H1 (cell line): ENCODE results near the gene TRIM40. TPM values are rescaled to one million over a fixed set of nuclear protein-coding genes. Genes with fewer than 3 reads are reported as not detected.

Experiments used
- polyA plus RNA-seq, 7 experiments: library from polyadenylated mRNA; depleted of rRNA in 3 of 7; stranded (reverse) in 5 of 7; unstranded in 2 of 7; fragments of >200 nt in 5 of 7; fragments of 200-250 nt in 2 of 7; gene quantifications; 1 replicate in 5 of 7; 2 replicates in 1 of 7; 4 replicates in 1 of 7; pipeline versions ENCODE4 v1.2.1 to v1.2.3, GENCODE V29; 2011 to 2013; ENCODE audit warnings: missing spikeins in 2 of 7, mixed read lengths in 2 of 7
- small RNA-seq: library from polyadenylated mRNA; stranded (forward); fragments of <200 nt; extraction: miRNeasy Mini kit (QIAGEN cat#:217004); gene quantifications from one replicate; pipeline ENCODE3, GENCODE V24; 2013; ENCODE audit not compliant: insufficient read depth
- total RNA-seq: library from RNA; stranded (reverse); fragmentation: NEBNext Ultra II Directional; extraction: Animal tissue kit (Norgen Biotek cat#: 25700); gene quantifications from 2 replicates; pipeline ENCODE4 v1.2.1, GENCODE V29; 2021

The TRIM40 gene
- total and polyA plus RNA-seq, 2 of the 8 experiments (the other 6 are each of a cell fraction or from before 2014, with no cell fraction given), result not detected

Small RNA genes within 50 kb of the gene (small RNA-seq; reads per million reads assigned to genes)
- not detected for gene RF00554

Other genes with a start within 250 kb of the TRIM40 start
- gene HLA-A, start 193.6 kb upstream of the TRIM40 start, total RNA-seq, result 221 and 226 TPM in 2 replicates
- gene HLA-A, start 193.6 kb upstream of the TRIM40 start, polyA plus RNA-seq (2011; rRNA removed), result 474 and 560 TPM in 2 replicates
- 31.5 and 35.7 TPM in 2 replicates for gene POLR1H, start 74.9 kb upstream of the TRIM40 start, total RNA-seq
- 79.0 and 82.2 TPM in 2 replicates for gene POLR1H, start 74.9 kb upstream of the TRIM40 start, polyA plus RNA-seq (2011; rRNA removed)
- gene PPP1R11, start 68.9 kb upstream of the TRIM40 start, total RNA-seq, result 26.1 and 26.3 TPM in 2 replicates
- gene PPP1R11, start 68.9 kb upstream of the TRIM40 start, polyA plus RNA-seq (2011; rRNA removed), result 28.0 and 32.8 TPM in 2 replicates
- gene RNF39, start 60.4 kb upstream of the TRIM40 start, total RNA-seq, result 1.4 and 1.7 TPM in 2 replicates
- gene RNF39, start 60.4 kb upstream of the TRIM40 start, polyA plus RNA-seq (2011; rRNA removed), result 2.3 TPM in 2 replicates
- gene TRIM31, start 23.1 kb upstream of the TRIM40 start, total RNA-seq, result not detected in 2 replicates
- gene TRIM31, start 23.1 kb upstream of the TRIM40 start, polyA plus RNA-seq (2011; rRNA removed), result 0.08 TPM in 1 of 2 replicates, not detected in the other
- not detected in 2 replicates for gene TRIM10, start 25.1 kb downstream of the TRIM40 start, total RNA-seq
- 0.06 and 0.08 TPM in 2 replicates for gene TRIM10, start 25.1 kb downstream of the TRIM40 start, polyA plus RNA-seq (2011; rRNA removed)
- 0.48 and 0.54 TPM in 2 replicates for gene TRIM15, start 27.4 kb downstream of the TRIM40 start, total RNA-seq
- 0.18 and 0.19 TPM in 2 replicates for gene TRIM15, start 27.4 kb downstream of the TRIM40 start, polyA plus RNA-seq (2011; rRNA removed)
- gene TRIM26, start 77.3 kb downstream of the TRIM40 start, total RNA-seq, result 30.7 and 32.3 TPM in 2 replicates
- 21.5 and 25.8 TPM in 2 replicates for gene TRIM26, start 77.3 kb downstream of the TRIM40 start, polyA plus RNA-seq (2011; rRNA removed)
- gene TRIM39, start 190.8 kb downstream of the TRIM40 start, total RNA-seq, result 24.2 and 26.1 TPM in 2 replicates
- gene TRIM39, start 190.8 kb downstream of the TRIM40 start, polyA plus RNA-seq (2011; rRNA removed), result 7.3 and 9.8 TPM in 2 replicates
- 62.6 and 63.0 TPM in 2 replicates for gene RPP21, start 209.0 kb downstream of the TRIM40 start, total RNA-seq
- gene RPP21, start 209.0 kb downstream of the TRIM40 start, polyA plus RNA-seq (2011; rRNA removed), result 219 and 327 TPM in 2 replicates